ENCODE measurements around the gene EXOC3.
"Not testable (repeated sequence)": the region's sequence is repeated elsewhere in the genome, so short reads cannot be mapped to it uniquely, and the experiment has no call there.

EXOC3 gene

GRCh38 chr5:485113-485945 lies 42.4 kb downstream of the EXOC3 start:
- Mint-ChIP-seq H3K27me3 (peaks cover 19% of the 10 kb centered on the region), H3K9me3 (no peaks in the 10 kb centered on the region), H3K27ac (no peak overlapping the region), H3K4me3 (peak overlapping the region in 1 of 2 donors; percentile 18), H3K4me1 (peaks cover 20% of the 10 kb centered on the region)
- DNase-seq (no peak), ATAC-seq (no peak)

- Mint-ChIP-seq H3K9me3 (no peaks in the 10 kb centered on the region), H3K4me3 (peak overlapping the region in 1 of 2 donors; percentile 33), H3K27me3 (peaks cover 18% of the 10 kb centered on the region), H3K27ac (no peak overlapping the region), H3K4me1 (peaks cover 20% of the 10 kb centered on the region)
- DNase-seq, result no peak
- ATAC-seq, result no peak
These were observed 43.0 kb downstream of the EXOC3 start for GRCh38 chr5:485946-486491.

- H3K9me3 Mint-ChIP-seq, DNase-seq, ATAC-seq, H3K27ac Mint-ChIP-seq: not testable (repeated sequence)
- Mint-ChIP-seq H3K4me3 (peak overlapping the region in 1 of 2 donors; percentile 33), H3K27me3 (peaks cover 12% of the 10 kb centered on the region), H3K4me1 (peaks cover 20% of the 10 kb centered on the region)
These were observed 43.6 kb downstream of the EXOC3 start for GRCh38 chr5:486597-486996.

- no peak overlapping the region for H3K4me3 Mint-ChIP-seq
- ATAC-seq (no peak), DNase-seq (no peak)
- H3K4me1 Mint-ChIP-seq, result peaks cover 20% of the 10 kb centered on the region
- H3K9me3 Mint-ChIP-seq, result no peaks in the 10 kb centered on the region
- H3K27me3 Mint-ChIP-seq, result peaks cover 10% of the 10 kb centered on the region
- no peak overlapping the region for H3K27ac Mint-ChIP-seq
These were observed 45.3 kb downstream of the EXOC3 start for GRCh38 chr5:488241-488640.

- no peak for DNase-seq
- H3K27me3 Mint-ChIP-seq, result peaks cover 10% of the 10 kb centered on the region
- peak; percentile 13 for ATAC-seq
- H3K4me3 Mint-ChIP-seq, result no peak overlapping the region
- no peak overlapping the region for H3K27ac Mint-ChIP-seq
- H3K4me1 Mint-ChIP-seq, result peaks cover 20% of the 10 kb centered on the region
- H3K9me3 Mint-ChIP-seq, result no peaks in the 10 kb centered on the region
These were observed 46.0 kb downstream of the EXOC3 start for GRCh38 chr5:488744-489688.

DNA sequence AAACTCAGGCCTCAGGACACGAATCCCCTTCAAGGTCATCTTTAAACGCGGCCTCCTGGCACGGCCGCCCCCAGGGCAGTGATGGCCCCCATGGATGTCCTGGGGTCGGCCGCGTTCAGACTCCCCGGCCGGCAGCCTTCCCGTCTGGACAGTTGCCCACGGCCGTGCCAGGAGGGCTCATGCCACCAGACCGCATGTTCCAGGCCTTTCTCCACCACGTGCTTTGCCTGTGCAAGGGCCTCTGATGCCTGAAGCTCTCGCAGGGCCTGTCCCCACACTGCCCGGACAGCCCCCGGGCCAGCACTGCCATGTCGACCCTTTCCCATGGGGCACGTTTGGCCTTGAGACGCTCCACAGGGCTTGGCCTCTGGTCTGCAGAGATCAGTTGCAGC lies 46.7 kb downstream of the EXOC3 start:
- DNase-seq (no peak), ATAC-seq (no peak)
- no peak overlapping the region for H3K4me3 Mint-ChIP-seq
- H3K27me3 Mint-ChIP-seq, result peaks cover 9% of the 10 kb centered on the region
- H3K27ac Mint-ChIP-seq, result no peak overlapping the region
- no peaks in the 10 kb centered on the region for H3K9me3 Mint-ChIP-seq
- H3K4me1 Mint-ChIP-seq, result peaks cover 20% of the 10 kb centered on the region

DNA sequence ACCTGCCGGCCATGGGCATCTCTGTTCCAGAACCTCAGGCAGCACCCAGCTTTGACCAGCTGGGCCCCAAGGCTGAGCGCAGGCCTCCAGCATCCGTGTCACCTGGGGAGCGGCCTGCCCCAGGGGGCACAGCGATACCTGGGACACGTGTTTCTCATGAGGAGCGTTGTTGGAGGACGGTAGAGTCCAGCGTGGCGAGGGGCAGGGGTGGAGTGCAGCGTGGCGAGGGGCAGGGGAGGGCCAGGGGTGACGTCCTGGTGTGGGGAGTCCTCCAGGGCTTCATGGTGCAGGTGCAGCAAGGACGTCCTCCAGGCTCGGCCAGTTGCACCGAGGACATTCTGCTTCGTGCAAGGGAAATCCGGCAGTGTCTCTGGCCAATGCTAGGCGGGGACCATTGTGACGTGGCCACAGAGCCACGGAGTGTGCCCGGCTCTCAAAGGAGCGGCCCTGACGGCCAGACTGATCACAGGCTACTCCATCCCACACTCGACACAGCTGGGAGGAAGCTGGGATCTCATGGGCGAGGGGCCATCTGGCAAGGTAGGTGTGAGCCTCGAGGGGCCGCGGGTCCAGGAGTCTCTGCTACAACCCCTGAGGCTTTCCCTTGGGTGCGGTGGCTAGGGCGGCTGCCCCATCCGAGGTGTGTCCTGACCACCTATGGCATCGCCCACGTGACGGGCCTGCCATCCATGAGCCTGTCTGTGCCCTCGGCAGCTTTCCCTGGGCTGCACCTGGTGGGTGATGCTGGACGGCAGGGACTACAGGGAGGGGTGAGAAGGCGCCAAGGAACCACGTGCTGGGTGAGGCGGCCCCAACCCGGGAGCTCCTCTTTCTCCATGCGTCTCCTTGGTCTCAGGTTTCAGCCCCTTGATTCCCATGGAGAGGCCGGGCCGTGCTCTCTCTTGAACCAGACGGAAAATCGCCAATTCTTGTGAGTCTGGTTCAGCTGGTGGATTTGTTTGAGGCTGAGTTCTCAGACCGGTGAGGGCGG lies 47.4 kb downstream of the EXOC3 start:
- ATAC-seq, result no peak
- Mint-ChIP-seq H3K9me3 (no peaks in the 10 kb centered on the region), H3K4me1 (peaks cover 12% of the 10 kb centered on the region), H3K27ac (no peak overlapping the region), H3K4me3 (no peak overlapping the region), H3K27me3 (peaks cover 2% of the 10 kb centered on the region)
- DNase-seq, result no peak

- Mint-ChIP-seq H3K27me3 (no peaks in the 10 kb centered on the region), H3K4me1 (peaks cover 4% of the 10 kb centered on the region), H3K4me3 (no peak overlapping the region), H3K9me3 (no peaks in the 10 kb centered on the region), H3K27ac (no peak overlapping the region)
- ATAC-seq (no peak), DNase-seq (no peak)
These were observed 48.3 kb downstream of the EXOC3 start for GRCh38 chr5:491119-491855.

- Mint-ChIP-seq H3K4me1 (no peaks in the 10 kb centered on the region), H3K27me3 (no peaks in the 10 kb centered on the region), H3K9me3 (no peaks in the 10 kb centered on the region), H3K4me3 (no peak overlapping the region), H3K27ac (no peak overlapping the region)
- DNase-seq, result no peak
- ATAC-seq, result no peak
These were observed 48.8 kb downstream of the EXOC3 start for GRCh38 chr5:491856-492155.

DNA sequence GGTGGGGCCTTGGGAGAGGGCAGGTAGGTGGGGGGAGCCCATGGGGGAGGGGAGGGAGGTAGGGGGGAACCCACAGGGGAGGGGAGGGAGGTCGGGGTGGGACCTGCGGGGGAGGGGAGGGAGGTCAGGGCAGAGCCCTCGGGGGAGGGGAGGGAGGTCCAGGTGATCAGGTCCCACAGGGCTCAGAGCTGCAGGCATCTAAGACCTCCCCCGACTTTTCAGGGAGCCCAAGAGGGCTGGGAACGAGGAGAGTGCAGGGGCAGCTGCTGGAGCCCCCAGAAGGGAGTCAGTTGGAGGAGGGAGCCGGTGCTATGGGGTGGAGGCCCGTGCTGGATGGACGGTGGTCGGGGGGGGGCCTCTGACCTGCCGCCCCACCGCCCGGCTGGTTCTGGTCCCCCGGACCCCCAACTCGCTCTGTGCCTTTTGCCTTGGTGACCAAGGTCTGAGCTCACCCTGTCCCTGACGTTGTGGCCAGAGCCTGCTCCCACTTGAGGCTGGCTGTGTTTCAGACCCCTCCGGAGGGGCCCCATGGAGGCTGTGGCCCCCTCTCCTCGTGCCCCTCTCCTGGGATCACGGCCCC lies 49.4 kb downstream of the EXOC3 start:
- peak; percentile 24 for ATAC-seq
- no peak overlapping the region for H3K27ac Mint-ChIP-seq
- no peaks in the 10 kb centered on the region for H3K9me3 Mint-ChIP-seq
- DNase-seq, result no peak
- no peaks in the 10 kb centered on the region for H3K27me3 Mint-ChIP-seq
- no peaks in the 10 kb centered on the region for H3K4me1 Mint-ChIP-seq
- H3K4me3 Mint-ChIP-seq, result no peak overlapping the region

- H3K9me3 Mint-ChIP-seq, result no peaks in the 10 kb centered on the region
- ATAC-seq (no peak), DNase-seq (no peak)
- H3K4me1 Mint-ChIP-seq, result no peaks in the 10 kb centered on the region
- H3K27ac Mint-ChIP-seq, result no peak overlapping the region
- H3K4me3 Mint-ChIP-seq, result no peak overlapping the region
- H3K27me3 Mint-ChIP-seq, result peaks cover 5% of the 10 kb centered on the region
These were observed 50.2 kb downstream of the EXOC3 start for GRCh38 chr5:493119-493701.

DNA sequence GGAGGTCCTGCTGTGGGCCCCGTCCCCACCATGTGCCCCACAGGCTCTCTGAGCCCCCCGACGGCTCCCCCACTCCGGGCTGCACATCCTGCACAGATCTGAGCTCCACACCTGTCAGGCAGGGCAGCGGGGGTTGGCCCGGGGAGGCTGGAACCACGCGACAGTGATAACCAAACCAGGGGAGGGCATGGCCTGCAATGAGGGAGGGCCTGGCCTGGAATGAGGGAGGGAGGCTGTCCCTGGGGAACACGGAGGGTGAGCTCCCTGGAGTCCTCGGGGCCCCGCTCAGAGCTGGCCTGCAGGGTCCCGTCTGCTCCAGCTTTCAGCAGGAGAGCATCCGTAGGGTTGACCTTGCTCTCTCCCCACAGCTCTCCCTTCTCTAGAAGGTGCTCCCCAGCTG lies 50.8 kb downstream of the EXOC3 start:
- Mint-ChIP-seq H3K27me3 (peaks cover 11% of the 10 kb centered on the region), H3K4me3 (no peak overlapping the region), H3K9me3 (no peaks in the 10 kb centered on the region), H3K4me1 (no peaks in the 10 kb centered on the region), H3K27ac (no peak overlapping the region)
- DNase-seq (no peak), ATAC-seq (peak; percentile 6)

- H3K9me3 Mint-ChIP-seq, result no peaks in the 10 kb centered on the region
- H3K4me1 Mint-ChIP-seq, result no peaks in the 10 kb centered on the region
- no peak for DNase-seq
- H3K27me3 Mint-ChIP-seq, result peaks cover 16% of the 10 kb centered on the region
- H3K27ac Mint-ChIP-seq, result no peak overlapping the region
- H3K4me3 Mint-ChIP-seq, result no peak overlapping the region
- ATAC-seq, result no peak
These were observed 51.8 kb downstream of the EXOC3 start for GRCh38 chr5:494667-495255.

- Mint-ChIP-seq H3K4me1 (no peaks in the 10 kb centered on the region), H3K9me3 (no peaks in the 10 kb centered on the region), H3K27me3 (peaks cover 29% of the 10 kb centered on the region), H3K4me3 (no peak overlapping the region), H3K27ac (no peak overlapping the region)
- no peak for DNase-seq
- ATAC-seq, result no peak
These were observed 53.1 kb downstream of the EXOC3 start for GRCh38 chr5:496028-496427.
